ENCODE results near the gene NTSR1.

Gene NTSR1

DNA sequence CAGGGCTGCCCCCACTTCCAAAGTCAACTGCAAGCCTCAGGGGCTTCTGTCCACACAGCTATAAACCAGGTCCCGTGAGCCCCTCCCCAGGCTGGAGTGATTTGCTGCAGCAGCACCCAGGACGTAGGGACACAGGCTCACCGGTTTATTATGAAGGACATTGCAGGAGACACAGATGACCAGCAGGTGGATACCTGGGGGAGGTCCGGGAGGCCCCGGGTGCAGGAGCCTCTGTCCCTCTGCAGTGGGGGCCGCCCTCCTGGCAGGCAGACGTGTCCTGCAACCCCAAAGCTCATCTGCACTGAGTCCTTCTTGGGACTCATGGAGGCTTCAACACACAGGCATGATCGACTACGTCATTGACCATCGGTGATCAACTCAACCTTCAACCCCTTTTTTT is 14.5 kb upstream of the NTSR1 start:
- no peak for DNase-seq (ENCODE audit: low read depth in 3 of 3)

DNA sequence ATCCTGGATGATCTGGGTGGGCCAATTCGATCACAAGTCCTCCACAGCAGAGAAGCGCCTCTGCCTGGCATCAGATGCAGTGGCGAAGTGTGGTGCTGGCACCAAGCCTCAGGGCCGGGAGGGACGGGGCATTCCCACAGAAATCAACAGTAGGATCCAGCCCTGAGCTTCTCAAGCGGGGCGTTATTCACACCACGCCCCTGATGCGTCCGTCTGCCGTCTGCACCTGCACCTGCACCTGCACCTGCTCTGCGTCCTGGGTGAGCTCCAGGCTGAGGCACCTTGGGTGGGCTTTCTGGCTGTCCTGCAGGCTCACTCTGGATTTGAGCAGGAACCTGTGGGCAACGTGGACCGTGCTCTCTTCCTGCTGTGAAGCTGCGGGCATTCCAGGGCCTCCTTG is 13.8 kb upstream of the NTSR1 start:
- DNase-seq (ENCODE audit: low read depth in 3 of 3) = no peak

DNA sequence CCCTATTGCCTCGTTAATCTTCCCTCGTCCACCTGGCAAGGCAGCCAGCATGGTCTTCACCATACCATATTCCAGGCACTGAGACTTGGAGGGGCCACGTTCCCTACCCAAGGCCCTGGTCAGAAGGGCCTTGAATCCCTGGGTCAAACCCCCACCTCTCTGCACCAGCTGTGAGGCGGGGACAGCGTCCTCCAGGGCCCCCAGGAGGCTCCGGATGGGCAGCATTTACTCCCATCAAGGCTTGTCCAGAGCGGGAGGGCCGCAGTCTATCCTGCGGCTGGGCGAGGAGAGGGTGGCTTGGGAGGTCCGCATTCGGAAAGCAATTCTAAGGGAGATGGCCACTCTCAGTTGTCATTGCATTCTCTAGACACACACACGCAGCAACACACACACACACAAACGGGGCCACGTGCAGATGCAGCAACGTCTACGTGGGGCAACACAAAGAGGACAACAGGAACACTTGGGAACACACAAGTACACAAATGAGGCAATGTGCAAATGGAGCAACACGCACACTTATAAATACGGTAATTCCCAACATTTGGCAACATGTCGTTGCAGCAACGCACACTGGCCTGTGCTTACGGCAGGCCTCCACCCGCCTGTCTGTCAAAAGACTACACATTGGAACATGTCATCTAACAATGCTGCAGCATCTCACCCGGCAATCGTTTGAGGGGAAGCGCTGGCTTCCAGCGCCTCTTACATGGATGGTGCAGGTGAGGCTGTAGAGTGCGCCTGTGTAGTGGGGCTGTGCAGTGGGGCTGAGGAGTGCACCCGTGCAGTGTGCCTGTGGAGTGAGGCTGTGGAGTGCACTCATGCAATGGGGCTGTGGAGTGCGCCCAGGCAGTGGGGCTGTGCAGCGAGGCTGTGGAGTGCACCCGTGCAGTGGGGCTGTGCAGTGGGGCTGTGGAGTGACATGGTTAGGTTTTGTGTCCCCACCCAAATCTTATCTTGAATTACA is 12.9 kb upstream of the NTSR1 start:
- no peak for DNase-seq (ENCODE audit: low read depth in 3 of 3)

DNA sequence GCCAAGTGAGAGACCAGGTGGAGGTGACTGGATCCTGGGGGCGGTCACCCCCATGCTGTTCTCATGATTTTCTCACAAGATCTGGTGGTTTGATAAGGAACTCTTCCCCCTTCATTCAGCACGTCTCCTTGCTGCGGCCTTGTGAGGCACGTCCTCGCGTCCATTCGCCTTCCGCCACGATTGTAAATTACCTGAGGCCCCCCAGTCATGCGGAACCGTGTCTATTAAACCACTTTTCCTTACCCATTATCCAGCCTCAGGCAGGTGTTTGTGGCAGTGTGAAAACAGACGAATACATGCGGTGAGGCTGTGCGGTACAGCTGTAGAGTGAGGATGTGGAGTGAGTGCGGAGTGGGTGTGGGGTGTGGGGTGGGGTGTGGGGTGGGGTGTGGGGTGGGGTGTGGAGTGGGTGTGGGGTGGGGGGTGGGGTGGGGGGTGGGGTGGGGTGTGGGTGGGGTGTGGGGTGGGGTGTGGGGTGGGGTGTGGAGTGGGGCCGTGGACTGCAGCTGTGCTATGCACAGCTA is 12.1 kb upstream of the NTSR1 start:
- no peak for DNase-seq (ENCODE audit: low read depth in 3 of 3)

DNA sequence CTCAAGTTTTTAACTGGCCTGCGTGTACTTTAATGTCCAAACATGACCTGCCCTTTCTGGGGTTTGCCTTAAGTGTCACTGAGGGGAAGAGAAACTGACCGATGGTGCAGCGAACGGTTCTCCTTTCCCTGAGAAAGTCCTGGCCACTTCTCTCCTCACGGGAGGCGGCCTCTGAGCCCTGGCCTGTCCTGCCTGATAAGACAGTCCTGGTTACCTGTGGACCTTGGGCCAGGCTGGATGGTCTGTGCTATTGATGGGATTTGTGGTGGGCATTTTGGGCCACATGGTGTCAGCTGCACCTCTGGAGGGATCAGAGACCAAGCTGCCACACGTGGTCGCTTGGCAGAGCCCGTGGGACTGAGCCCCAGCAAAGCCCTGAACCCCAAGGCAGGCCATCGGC is 11.6 kb upstream of the NTSR1 start:
- no peak for DNase-seq (ENCODE audit: low read depth in 3 of 3)

DNA sequence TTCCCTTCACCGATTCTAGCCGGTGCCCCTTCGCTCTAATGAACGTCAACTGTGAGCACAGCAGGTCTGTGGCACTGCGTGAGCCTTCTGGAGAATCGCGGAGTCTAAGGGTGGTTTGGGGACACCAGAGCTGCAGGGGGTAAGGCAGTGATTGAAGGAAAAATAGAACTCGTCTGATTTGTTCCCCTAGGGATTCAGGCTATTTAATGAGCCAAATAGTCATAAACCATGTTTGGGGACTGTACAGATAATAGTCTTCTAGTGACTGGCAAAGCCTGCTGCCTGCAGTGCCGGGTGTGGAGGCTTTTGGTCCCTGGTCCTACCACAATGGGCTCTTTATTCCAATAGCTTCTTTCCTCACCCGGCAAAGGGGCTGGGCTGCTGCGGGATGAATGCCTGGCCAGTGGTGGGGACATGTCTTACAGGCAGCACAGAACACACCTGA is 11.1 kb upstream of the NTSR1 start:
- no peak for DNase-seq (ENCODE audit: low read depth in 3 of 3)

DNA sequence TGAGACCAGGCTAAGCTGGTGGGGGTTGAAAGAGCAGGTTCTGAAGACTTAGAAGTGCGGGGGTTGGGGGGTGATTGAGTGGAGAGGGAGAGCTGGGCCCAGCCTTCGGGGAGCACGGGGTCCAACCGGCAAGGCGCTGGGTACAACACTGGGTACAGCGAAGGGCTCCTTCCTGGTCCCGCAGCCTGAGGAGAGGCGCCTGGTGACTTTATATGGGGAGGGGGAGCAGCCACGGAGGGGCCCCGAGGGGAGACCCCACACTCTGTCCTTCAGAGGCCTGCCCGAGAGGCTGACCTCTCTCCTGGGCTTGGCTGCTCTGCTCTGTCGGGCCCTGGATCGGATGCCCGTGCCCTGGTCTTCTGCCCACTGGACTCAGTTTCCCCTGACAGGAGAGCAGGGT is 10.4 kb upstream of the NTSR1 start:
- DNase-seq (ENCODE audit: low read depth in 3 of 3) = no peak

DNA sequence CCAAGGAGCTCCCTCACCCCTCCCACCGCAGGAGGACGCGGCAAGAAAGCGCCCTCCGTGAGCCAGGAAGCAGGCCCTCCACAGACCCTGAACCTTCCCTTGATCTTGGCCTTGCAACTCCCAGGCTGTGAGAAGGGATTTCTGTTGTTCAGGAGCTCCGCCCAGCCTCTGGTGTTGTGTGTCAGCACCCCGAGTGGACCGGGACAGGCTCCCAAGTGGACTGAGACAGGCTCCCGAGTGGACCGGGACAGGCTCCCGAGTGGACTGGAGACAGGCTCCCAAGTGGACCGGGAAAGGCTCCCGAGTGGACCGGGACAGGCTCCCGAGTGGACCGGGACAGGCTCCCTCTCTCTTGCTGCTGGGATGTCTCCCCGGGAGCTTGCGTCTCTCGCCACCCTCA is 9.3 kb upstream of the NTSR1 start:
- no peak for DNase-seq (ENCODE audit: low read depth in 3 of 3)

DNA sequence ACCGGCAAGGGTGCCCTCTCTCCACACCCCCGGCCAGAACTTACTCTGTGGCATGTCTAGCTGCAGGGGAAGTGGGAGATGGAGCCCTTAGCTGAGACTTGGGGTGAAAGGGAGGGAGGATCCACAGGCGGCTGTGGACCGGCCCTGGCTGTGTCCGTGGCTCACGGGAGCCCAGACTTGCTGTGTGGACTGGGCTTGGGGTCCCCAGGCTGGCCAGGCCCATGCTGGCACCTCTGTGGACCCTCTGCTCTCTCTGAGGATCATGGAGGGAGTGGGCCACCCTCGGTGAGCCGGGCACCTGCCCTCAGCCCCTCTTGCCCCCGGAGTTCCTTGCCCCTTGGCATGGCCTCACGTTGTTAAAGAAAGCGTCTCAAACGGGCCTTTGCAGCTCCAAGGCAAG is 8.9 kb upstream of the NTSR1 start:
- no peak for DNase-seq (ENCODE audit: low read depth in 3 of 3)

DNA sequence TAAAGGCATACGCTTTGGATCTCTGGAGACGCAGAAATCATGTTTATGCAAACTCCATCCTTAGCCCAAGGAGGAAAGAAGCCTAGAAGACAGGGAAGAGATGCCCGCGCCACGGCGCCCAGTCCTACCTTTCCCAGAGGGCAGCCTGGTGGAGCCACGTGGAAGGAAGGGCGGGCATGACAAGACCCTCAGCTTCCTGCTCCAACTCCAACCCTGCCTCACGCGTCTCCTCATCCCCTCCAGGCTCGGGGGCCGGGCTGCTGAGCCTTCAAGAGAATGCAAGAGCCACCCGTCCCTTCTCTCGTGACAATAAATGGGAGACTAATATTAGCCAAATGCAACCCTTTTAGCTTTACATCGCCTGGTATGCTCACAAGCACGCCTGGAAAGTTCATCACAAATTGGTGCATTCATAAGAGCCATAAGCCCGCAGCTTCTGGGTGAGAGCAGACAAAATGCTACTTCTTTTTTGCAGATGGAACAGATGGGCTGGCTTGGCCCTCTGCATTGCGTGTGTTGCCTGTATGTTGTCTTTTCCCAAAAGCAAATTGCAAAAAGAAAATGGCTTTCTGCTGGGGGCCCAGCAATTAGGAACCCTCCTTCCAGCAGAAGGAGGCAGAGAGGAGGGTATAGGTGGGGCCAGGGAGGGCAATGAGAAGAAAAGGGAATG is 8.2 kb upstream of the NTSR1 start:
- DNase-seq (ENCODE audit: low read depth in 3 of 3) = no peak

DNA sequence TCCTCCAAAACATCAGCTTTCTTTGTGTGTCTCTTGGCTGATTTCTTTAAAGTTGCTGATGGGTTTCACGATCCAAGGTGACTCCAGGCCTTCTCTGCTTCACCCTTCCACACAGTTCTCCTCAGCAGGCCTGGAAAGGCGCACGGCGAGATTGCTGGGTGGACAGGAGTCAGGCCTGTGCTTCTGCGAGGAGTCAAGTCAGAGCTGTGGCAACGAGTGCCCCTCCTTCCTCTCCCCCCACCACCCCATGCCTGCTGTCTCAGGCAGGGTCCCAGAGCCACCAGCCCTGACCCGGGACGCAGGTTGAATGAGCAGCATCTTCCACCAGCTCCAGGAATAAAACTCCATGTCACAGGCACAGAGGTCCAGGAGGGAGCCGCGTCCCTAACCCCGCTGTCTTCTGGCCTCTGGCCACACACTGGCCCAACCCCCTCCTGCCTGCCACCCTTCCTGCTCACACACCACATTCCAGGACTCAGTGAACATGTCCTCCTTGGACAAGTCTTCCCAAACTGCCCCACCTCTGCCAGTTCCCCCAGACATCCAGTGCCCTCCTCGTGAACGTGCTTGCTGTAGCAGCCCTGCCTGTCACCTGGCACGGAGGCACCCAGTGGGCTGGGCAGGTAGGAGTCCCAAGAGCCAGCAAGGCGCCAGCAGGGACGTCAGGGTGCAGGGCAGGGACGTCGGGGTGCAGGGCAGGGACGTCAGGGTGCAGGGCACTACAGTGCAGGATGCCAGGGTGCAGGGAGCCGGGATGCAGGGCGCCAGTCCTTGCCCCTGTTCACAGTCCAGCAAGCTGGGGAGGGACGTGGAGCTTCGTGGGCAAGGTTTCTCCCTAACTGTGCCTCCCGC is 7.2 kb upstream of the NTSR1 start:
- DNase-seq (ENCODE audit: low read depth in 3 of 3) = no peak

DNA sequence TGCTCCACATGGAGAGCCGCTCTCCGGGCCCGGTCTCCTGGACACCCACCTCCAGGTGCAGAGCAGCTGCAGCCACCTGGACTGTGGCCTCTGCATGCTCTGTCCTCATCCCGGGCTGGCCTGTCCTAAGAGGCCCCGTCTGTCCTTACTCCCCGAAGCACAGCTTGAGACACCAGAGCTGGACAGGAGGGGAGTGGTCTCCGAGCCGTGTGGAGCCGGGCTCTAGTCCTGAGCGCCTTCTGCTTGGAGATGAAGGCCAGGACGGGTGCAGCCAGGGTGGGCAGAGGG is 6.7 kb upstream of the NTSR1 start:
- no peak for DNase-seq (ENCODE audit: low read depth in 3 of 3)

DNA sequence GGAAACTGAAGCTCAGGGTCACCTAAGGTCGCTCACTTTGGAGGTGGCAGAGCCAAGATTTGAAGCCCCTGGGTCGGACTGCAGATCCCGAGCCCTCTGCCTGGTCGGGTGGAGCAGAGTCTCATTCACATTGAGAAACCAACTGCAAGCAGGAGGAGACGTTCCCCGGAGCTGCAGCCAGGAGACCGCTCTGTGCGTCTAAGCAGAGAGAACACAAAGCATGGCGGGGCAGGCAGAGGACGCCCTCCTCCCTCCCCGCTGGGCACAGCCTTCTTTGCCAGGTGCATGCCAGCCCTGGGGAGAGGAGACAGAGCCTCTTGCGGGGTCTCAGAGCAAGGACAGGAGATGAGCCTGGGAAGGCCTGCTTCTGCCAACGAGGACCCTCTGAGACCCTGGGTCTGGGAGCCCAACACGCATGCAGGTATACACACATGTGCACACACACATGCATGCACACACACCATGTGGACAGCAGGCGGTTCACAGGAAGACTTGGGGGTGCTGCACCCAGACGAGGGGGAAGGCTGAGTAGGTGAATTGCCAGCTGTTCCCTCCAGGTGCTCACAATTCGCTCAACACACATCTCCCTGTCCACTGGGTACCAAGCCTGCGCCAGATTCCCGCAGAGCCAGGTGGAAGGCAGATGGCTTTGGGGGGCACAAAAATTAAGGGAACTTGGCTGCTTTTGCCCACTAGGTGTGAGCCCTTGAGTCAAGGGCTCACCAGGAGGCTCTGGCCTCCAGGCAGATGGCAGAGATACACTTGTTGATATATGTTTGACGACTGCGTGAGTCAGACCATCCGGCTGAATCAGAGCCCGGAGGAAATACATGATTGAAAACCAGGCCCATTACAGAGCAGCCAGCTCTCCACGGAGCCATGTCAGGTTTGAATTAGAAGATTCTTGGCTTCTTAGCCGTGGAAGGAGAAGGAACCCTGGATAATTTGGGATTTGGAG is 5.5 kb upstream of the NTSR1 start:
- DNase-seq (ENCODE audit: low read depth in 3 of 3) = peak in 1 of 3 experiments; percentile 9

DNA sequence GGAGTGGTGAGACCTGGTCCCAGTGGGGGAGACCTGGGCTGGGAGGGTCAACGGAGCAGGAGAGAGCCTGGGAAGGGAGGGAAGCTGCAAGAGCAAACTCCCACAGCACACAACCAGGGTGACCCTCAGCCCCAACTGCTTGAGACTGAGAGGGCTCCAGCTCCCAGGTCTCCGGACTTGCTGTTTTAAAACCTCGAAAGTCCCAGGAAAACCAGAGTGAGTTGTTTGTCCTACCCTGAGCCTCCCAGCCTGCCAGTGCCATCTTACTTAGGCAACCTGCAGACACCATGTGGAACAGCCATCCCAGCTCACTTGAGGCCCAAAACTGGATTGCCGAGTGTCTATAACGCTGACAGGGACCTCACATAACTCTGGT is 4.8 kb upstream of the NTSR1 start:
- DNase-seq (ENCODE audit: low read depth in 3 of 3) = no peak

DNA sequence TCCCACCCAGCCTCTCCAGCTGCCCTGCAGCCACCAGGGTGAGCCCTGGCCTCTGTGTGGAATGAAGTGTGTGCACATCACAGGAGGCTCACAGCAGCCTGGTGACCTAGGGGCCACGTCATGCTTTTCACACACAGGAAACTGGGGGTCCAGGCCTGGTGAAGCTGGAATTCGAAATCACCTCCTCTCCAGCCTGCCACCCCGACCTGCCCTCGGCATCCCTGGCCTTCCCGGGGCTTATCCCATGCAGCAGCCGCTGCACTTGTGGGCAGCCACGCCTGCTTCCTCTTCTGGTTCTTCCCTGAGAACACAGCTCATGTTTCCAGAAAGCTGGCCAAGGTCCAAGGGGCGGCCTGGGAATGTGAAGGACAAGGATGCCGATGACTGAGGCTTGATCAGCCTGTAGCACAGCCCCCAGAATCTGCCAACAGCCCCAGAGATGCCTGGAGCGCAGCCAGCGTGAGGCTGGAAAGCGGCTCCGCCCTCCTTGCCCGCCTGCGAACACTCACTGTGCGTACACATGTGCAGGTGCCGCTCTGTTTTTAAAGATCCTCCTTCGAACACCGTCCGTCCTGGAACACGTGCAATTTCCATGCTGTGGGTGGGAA is 4.2 kb upstream of the NTSR1 start:
- DNase-seq (ENCODE audit: low read depth in 3 of 3) = no peak

DNA sequence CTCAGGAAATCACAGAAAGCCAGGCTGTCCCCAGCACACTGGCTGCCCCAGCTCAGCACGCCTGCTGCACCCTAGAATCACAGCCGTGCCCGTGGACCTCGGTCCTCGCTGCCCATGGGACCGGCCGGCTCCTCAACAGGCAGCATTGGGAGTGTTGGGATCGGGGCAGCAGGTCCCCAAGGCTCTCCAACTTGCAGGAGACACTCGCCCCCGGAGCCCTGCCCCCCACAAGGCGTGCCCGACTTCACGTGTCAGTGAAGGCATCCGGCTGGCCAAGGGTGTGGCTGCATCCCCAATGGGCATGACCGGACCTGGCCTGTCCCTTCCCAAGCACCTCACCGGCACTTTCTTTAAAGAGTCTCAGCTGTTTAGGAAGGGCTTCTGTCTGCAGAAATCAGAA is 3.0 kb upstream of the NTSR1 start:
- no peak for DNase-seq (ENCODE audit: low read depth in 3 of 3)

DNA sequence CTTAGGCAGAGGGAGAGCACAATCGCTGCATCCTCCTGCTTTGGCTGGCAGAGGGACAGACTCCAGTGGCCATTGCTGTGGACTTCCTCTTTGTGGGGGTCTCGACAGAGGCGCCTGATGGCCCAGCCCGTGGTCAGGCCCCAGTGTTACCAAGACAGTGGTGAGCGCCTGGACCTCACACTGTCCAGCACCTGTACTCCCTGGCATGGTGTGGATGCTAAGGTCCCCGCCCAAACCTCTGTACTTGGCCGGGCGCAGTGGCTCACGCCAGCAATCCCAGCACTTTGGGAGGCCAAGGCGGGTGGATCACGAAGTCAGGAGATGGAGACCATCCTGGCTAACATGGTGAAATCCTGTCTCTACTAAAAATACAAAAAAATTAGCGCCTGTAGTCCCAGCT is 2.3 kb upstream of the NTSR1 start:
- DNase-seq (ENCODE audit: low read depth in 3 of 3) = no peak

DNA sequence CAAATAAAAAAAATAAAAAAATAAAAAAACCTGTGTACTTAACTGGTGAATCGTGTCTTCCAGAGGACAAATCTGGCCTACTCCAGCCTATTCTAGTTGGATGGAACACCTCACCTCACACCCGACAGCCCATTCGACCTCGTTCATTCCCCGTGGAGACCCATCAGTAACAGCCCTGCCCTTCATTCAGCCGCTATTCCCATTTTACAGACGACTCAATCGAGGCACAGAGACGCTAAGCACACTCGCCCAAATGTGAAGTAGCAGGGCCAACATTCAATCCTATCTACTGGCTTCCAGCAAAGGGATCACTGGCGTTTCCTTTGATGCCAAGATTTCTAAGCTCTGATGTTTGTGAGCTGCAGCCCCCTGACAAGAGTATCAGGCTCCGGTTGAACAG is 1.8 kb upstream of the NTSR1 start:
- no peak for DNase-seq (ENCODE audit: low read depth in 3 of 3)

DNA sequence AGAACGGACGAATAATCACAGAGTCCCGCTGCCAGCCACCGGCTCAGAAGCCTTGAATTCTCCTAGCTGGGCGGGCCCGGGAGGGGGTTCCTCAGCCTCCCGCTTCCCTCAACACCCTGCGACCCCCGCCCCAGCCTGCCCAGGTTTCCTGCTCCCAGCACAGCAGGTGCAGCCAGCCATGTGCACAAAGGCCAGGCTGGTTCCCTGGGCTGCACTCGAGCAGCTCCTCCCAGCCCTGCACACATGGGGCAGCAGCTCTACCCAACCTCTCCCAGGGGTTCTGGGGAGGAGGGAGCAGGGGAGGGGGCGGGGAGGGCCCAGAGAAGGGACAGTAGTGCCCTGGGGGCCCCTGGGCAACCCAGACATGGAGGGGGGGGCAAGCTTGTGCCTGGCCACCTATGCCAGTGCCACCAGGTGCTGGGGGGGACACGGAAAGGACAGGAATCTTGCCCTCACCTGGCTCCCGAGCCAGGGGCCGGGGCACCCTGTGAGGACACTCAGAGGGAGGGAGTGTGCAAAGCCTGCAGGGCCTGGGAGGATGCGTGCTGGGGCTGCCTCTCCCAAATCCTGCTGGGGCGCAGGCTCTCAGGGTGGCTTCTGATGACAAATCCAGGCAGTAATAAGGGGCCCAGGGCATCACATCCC is 1.2 kb upstream of the NTSR1 start:
- DNase-seq (ENCODE audit: low read depth in 3 of 3) = no peak

DNA sequence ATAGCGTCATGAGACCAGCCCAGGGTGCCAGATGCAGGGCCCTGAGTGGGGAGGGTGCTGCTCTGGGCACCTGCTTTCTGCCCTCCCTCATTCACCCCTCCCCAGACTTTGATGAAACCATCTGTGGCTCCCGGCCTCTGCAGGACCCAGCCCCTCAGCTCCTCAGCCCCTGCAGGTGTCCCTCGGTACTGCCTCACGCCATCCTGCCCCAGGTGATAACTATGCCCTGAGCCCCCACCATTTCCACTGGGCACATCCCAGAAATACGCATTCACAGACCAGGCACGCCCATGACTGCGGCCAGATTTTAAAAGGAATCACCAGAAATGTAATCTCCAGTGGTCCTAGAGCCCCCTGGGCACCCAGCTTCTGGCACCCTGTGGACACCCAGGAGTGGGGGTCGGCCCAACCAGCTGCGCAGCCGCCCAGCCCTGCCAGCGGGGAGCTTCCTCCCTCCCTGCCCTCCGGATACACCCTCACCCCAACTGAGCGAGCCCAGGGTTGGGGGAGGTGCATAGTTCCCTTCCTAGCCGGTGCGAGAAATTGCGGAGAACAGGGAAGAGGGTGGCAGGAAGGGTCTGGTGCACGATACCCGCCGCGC is 615 bp upstream of the NTSR1 start:
- no peak for DNase-seq (ENCODE audit: low read depth in 3 of 3)
